ENCODE measurements around the gene CD6.
"Not testable (repeated sequence)": the region's sequence is repeated elsewhere in the genome, so short reads cannot be mapped to it uniquely, and the experiment has no call there.

The CD6 gene

DNA sequence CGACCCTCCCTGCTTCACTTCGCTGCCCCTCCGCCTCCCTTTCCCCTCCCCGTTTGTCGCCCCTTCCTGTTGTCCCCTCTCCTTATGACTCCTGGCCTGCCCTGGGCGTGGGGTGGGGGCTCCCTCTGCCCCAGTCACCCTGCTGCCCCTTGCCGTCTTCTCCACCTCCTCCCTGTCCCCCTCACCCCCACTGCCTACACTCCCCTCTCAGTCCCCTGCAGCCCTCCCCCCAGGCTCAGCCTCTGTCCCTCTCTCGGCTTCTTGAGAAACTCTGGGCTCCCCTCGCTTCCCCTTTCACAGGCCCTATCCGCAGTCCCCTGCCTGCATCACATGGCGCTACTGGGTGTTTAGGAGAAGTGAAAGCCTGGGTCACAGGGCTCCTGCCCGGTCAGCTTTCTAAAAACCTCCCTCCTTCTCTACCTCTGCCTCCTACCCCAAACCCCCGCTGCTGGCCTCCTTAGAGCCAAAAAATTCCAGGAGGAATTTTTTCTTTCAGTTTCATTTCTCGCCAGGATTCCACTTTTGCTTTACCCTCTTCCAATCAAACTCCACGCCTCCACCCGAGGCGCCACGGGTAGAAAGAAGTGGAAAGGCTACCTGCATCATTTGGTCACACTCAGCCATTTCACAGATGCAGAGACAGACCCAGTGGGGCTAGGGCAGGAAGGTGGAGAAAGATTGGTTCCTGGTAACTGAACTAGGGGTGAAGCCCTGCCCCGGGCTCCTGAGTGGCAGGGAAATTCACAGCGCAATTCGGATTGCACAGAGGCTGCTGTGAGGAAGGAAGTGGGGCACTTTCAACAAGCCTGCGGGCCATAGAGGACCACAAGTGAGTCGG is 19.4 kb upstream of the CD6 start, which contains the start of gene SLC15A3:
Gene SLC15A3 (minus strand): TSS at position 273 of the 838 bp plus-strand sequence. CDS start 625 bp downstream, outside the sequence.
- in situ Hi-C loops (cut with HindIII; ENCODE audit: low sequenced_read_pairs), result no loop called here

DNA sequence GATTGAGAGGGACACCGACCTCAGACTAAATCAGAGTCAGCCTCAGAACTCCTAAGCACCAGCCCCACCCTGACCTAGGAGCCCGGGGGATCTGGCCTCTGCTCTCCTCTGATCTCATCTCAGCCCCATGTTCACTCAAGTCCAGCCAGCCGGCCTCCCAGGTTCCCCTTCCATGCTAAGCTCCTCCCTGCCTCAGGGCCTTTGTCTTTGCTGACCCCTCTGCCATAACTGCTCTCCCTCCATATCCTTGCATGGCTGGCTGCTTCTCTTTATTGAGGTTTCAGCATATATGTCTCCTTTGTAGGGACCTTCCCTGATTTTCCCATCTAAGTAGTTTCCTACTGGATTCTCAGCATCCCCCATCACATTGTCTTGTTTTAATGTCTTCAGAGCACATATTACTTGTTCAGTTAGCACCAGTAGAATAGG is 18.7 kb upstream of the CD6 start:
- in situ Hi-C loops (cut with HindIII; ENCODE audit: low sequenced_read_pairs), result no loop called here

DNA sequence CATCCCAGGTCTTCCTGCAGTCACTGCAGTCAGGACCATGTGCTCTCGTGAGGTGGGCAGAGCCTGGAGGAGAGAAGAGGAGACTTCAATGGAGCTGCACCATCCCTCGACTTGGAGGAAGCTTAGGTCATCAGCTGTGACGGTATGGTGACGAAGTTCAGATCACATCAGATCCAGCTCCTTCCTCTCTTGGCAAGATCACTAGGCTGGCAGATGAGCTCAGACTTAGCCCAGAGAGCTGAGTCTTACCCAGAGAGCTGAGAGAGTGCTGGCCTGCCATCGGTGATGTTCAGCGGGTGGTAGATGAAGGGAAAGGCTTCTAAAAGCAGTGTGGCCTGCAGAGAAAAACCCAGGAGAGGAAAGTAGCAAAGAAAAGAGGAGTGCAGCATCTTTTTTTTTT is 17.7 kb upstream of the CD6 start:
- in situ Hi-C loops (cut with HindIII; ENCODE audit: low sequenced_read_pairs), result no loop called here

DNA sequence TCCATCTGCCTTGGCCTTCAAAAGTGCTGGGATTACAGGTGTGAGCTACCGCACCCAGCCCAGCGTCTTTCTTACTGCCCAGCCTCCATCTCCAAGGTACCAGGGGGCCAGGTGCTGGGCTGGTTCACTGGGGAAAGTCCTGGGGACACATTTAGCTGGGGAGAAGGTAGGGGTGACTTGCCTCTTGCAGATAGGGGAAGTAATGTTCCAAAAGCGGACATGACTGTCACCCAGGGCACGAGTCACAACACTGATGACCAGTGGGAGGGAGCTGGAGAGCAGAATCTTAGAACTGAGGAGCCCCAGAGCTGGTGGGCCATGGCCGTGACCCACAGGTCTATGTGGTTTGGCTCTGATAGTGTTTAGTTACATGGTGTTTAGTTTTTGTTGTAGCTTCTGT is 17.1 kb upstream of the CD6 start:
- in situ Hi-C loops (cut with HindIII; ENCODE audit: low sequenced_read_pairs), result no loop called here

DNA sequence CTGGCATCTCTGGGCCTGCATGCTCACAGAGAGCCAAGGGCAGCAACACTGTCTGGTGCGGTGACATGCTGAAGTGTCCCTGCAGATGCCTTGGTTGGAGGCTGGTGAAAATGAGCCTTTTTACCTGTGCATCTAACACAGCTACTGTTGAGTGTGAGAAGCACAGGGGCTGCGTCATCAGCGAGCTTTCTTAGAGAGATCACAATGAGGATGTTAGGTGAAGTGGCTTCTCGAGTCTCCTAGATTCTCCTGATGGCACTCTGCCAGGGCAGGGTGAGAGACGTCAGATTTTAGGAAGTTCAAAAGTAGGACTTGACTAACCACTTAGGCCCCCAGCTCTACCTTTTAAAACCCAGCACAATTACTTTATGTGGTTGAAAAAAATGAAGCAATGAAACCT is 15.9 kb upstream of the CD6 start:
- in situ Hi-C loops (cut with HindIII; ENCODE audit: low sequenced_read_pairs), result no loop called here

DNA sequence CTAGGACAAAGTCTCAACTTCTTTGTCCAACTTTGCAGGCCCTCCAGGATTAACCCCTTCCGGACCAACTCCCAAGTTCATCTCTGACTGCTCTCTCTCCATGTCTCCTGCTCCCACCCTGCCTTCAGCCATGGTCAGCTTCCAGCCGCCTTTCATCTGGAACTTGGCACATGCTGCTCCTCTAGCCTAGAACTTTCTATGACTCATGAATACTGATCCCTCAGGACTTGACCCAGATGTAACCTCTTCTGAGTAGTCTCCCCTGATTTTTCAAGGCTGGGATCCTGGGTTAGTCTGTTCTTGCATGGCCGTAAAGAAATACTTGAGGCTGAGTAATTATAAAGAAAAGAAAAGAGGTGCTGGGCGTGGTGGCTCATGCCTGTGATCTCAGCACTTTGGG is 14.3 kb upstream of the CD6 start:
- in situ Hi-C loops (cut with HindIII; ENCODE audit: low sequenced_read_pairs), result no loop called here

DNA sequence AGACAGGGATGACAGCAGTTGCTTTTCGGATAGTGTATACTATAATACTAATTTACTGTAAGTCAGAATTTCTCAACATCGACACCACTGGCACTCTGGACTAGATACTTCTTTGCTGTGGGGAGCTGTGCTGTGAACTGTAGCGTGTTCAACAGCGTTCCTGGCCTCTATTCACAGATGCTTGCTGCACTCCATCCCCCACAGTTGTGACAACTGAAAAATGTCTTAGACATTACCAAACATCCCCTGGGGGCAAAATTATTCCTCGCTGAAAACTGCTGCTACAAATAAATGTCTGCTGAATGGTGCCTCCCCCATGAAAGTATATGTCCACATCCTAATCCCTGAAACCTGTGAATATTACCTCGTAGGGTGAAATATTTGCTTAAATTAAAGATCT is 12.0 kb upstream of the CD6 start:
- in situ Hi-C loops (cut with HindIII; ENCODE audit: low sequenced_read_pairs), result no loop called here

DNA sequence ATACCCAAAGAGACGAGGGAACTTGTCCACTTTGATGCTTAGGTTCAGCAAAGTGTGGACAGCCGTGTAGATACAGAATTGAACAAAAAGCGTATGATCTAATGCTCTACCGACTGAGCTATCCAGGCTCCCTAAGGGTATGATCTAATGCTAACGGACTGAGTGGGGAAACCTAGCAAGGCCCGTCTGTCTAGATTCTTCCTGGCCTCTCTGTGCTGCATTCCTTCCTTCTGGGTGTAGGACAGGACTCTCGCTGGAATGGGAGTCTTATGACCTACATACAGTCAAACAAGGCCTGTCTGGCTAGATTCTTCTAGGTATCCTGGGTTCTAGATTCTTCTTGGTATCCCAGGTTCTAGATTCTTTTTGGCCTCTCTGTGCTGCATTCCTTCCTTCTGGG is 11.1 kb upstream of the CD6 start:
- in situ Hi-C loops (cut with HindIII; ENCODE audit: low sequenced_read_pairs), result no loop called here

DNA sequence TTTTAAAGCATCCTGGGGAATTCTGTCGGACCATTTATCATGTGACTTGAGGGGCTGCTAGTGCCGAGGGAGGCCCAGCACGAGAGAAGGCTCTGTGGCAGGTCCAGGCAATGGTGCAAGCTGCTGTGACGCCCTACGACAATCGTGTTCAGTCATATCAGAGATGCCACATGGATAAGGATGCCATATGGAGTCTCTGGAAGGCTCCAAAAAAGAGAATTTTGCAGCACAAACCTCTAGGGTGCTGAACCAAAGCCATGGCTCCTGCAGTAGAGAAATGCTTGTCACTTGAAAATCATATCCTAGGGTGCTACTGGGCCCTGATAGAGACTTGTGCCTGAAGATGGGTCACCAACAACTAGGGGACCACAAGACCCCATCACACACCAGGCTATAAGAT is 6.7 kb upstream of the CD6 start:
- in situ Hi-C loops (cut with HindIII; ENCODE audit: low sequenced_read_pairs), result no loop called here

DNA sequence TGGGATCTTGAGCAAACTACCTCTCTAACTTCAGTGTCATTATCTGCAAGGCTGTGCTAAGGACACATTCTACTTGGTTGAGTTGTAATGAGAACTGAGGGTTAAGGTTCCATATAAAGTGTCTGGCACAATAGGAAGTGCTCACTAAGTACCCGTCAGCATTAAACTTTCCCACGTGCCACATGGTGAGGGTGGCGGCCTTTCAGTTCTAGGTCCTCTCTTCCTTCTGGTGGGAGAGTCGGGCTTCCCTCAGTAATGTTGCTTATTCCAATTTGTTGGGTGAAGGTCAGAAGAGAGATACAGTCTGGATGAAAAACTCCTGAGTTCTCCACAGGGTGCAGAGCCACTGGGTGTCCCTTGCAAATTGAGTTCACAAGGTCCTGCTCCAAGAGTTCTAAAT is 4.6 kb upstream of the CD6 start:
- in situ Hi-C loops (cut with HindIII; ENCODE audit: low sequenced_read_pairs), result no loop called here

DNA sequence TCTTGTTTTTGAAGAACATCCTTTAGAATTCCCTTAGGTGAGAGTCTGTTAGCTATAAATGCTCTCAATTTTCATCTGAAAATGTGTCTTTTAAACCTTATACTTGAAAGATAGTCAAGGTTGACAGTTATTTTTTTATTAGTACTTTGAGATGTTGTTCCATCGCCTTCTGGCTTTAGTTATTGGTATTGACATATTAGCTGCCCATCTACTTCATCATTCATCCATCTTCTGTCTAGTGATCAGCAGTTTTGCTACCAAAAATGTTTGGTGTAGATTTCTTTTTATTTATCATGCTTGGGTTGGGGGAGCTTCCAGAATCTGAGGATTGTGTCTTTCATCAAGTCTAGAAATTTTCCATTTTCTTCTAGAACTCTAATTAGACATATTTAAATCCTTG is 3.3 kb upstream of the CD6 start:
- in situ Hi-C loops (cut with HindIII; ENCODE audit: low sequenced_read_pairs), result no loop called here

DNA sequence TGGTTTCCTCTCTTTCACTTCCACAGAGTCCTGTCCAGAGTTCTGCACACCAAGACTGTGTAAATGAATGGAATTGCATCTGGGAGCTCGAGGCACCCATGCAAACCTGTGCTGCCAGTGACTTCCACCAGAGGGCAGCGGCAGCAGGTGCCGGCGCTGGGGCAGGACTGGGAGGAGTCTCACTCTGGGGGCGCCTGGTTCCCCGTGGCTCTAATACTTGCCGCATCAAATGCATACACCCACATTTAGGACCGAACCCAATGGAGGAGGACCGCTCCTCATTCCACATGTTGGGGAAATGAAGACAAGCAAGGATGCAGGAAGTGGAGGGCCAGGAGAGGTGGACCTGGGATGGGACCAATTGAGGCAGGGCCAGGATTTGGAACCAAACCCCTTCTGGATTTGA is 1.1 kb upstream of the CD6 start:
- in situ Hi-C loops (cut with HindIII; ENCODE audit: low sequenced_read_pairs), result no loop called here

DNA sequence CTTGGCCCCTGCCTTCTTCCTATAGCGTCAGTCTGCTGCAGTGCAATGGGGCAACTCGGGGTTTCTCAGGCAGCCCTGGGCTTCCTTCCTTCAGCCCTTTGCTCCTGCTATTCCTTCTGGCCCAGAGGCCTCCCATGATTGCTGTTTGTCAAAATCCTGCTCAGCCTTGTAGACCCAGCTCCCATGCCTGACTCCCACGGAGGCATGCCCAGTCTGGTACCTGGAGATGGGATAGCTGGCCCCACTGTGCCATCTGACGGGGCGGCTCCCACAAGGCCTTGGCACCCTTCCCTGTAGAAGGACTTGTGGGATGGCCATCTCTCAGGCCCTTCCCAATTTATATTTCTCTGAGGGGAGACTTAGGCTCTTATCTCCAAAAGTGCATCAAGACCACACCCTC is 590 bp upstream of the CD6 start:
- in situ Hi-C loops (cut with HindIII; ENCODE audit: low sequenced_read_pairs), result no loop called here

DNA sequence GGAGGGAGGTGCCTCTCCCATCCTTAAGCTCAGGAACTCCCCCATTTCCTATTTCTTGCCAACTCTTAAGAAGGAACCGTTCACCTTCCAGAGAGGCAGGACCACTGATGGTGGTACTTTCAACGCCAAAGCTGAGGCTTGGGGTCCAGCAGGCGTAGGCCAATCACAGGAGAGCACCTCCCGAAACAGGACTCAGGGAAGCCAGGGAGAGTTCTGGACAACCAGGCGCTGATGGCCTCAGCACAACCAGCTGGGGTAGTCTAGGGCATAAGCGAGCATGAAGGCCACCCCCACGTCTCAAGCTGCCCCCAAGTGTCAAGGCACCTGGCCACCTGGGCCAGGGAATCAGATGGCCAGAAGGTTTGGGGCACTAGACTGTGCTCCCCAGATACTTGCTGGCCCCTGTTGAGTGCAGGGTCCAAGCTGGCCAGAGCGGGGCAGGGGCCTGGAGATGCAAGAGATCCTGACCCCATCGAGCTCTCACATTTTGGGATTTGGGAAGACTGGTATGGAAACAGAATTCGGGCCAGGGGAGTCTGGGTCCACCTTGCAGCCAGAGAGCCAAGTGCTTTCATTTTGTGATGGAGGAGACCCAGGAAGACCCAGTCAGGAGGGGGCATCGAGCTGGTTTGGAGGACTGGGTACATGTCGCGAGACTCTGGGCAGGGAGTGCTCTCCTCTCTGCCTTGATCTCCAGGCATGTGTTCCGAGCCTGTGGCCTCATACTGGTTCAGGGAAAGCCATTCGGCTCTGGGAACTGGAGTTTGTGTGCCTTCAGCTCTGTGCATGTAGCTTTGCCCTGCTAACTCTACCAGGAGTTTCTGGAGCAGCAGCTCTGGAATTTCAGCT is 926 bp downstream of the CD6 start:
- in situ Hi-C loops (cut with HindIII; ENCODE audit: low sequenced_read_pairs), result no loop called here

DNA sequence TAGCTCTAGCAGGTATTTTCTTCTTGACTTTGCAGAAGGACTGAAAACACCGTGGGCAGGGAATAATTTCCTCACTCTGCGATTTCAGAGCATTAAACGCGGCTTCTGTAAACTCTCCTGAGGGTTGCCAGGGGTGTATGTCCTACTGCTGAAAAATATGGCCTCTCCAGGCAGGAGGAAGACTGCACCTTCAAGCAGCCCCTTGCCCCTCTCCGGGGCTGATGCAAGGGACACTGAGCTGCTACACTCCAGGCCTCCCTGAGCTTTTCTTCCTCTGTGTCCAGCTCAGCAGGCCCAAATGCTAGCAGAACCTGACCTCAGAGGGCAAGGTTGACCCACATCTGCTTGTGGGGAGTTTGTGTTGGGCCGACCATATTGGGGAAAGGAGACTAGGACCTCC is 2.2 kb downstream of the CD6 start:
- in situ Hi-C loops (cut with HindIII; ENCODE audit: low sequenced_read_pairs), result no loop called here

DNA sequence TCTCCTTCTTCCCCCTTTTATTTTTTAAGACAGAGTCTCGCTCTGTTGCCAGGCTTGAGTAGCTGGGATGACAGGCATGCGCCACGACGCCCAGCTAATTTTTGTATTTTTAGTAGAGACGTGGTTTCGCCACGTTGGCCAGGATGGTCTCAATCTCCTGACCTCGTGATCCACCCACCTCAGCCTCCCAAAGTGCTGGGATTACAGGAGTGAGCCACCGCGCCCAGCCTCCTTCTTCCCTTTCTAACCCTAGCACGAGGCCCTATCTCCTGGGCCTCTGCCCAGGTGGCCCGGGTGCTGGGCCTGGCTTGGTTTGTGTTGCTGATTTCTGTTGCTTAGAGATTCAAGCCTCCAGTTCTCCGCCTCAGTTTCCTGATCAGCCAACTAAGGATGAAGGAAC is 2.8 kb downstream of the CD6 start:
- in situ Hi-C loops (cut with HindIII; ENCODE audit: low sequenced_read_pairs), result not testable (repeated sequence)

DNA sequence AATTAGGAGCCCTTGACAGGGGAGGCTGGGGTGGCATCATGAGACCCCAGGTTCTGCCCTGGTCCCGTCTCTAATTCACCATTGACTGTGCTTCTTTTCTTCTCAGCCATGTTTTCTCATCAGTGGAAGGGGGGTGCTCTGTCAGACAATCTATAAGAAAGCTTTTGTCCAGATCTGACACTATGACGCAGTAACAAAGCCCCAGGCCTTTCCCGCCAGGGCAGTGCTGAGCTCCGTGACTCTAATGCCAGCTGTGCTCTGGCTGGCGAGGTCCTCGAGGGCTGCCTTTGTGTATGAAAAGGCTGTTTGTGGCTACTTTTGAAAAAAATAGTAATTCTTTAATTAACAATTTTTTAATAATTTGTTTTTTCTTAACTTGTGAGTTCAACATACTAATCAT is 3.2 kb downstream of the CD6 start:
- in situ Hi-C loops (cut with HindIII; ENCODE audit: low sequenced_read_pairs), result no loop called here

DNA sequence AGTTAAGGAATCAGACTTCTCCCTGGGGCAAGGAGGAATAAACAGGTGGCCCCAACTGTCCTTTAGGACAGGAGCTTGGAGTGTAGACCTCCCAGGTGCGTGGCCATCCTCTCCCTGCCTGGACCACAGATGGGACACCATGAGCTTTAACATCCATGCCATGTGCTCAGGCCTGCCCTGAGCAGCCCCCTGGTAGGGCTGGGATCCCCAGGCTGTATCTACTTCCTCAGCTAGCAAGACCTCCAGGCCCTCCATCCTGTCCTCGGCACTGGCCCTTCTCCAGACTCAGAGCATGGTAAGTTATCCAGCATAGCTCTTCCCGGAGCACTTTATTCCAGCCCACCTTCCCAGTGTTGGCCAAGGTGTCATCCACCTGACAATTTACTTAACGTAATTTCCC is 5.7 kb downstream of the CD6 start:
- in situ Hi-C loops (cut with HindIII; ENCODE audit: low sequenced_read_pairs), result no loop called here

DNA sequence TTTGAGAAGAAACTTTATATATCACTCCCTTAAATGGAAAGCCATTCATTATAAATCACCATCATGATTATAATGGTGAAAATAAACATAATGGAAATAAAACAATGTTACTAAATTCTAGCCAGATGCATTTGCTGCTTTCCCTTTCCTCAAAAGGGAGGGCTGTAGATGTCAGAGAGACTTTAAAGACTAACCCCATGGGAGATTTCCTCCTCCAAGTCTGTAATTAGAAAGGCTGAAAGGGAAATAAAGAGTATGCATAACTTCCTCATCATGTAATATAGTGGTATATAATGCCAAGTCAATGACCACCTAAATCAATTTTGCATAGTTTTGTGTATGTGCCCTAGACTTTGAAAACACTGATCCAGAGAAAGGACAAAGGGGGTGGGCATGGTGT is 6.4 kb downstream of the CD6 start:
- in situ Hi-C loops (cut with HindIII; ENCODE audit: low sequenced_read_pairs), result no loop called here

DNA sequence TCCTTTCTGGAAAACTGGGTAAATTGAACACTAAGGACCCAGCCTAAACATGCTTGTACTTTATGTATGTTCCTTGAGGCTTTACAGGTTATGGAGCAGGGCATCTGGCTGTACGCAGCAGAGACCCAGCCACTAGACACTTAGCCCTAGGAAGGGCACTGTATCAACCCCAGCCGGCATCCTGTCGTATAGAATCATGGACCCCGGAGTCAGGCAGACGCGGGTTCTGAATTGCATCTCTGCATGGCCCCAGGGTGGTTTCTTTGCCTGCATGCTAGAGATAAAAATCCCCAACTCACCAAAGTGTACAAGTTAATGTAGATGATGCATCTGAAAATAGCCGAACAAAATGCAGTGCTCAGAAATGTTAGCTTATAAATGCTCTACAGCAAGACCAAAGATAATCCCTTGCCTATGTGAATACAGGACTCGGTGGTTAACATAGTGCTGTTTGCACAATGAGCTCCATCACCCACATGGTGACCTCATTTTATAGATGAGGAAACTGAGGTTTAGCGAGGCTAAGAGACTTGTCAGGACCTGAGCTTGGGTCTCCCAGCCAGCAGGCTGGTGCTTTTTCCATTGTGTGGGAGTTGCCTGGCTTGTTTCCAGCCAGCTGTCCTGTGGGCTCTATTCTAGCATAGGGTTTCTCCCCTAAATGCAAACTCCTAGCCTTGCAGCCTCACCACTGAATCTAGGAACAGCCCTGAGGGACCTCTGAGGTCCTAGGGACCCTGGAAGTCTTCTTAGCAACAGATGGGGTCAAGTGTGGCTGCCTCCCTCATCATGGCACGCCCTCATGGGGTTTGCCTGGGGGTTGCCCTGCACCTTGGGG is 7.3 kb downstream of the CD6 start:
- in situ Hi-C loops (cut with HindIII; ENCODE audit: low sequenced_read_pairs), result no loop called here

DNA sequence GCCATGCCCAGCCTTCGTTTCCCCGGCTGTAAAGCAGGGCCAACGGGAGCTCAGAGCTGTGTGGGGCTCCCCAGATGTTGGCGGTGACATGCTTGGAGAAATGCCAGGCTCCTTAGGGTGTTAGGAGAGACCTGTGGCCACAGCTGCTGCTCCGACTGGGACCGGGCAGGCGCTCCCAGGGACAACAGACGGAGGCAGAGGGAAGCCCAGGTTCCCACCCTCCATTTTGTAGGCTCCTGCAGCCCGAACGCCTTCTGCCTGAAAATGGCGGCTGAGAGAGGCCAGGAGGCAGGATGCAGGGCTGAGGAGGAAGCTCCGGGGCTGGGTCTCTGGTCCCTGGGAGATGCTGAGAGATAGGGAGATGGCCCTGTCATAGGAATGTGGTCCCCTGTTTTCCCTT is 10.0 kb downstream of the CD6 start:
- in situ Hi-C loops (cut with HindIII; ENCODE audit: low sequenced_read_pairs), result no loop called here

Data from DLD1 (cell line).